Medulla oblongata (tissue), 1 donor: ENCODE results near the gene TIAL1.
"Not testable (repeated sequence)": the region's sequence is repeated elsewhere in the genome, so short reads cannot be mapped to it uniquely, and the experiment has no call there.

Source experiments
- DNase-seq: peaks from one replicate; pipeline ENCODE4 v3.0.0-alpha.2; 2015; ENCODE audit errors: extremely low spot score

Gene TIAL1, protein sequence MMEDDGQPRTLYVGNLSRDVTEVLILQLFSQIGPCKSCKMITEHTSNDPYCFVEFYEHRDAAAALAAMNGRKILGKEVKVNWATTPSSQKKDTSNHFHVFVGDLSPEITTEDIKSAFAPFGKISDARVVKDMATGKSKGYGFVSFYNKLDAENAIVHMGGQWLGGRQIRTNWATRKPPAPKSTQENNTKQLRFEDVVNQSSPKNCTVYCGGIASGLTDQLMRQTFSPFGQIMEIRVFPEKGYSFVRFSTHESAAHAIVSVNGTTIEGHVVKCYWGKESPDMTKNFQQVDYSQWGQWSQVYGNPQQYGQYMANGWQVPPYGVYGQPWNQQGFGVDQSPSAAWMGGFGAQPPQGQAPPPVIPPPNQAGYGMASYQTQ

DNA sequence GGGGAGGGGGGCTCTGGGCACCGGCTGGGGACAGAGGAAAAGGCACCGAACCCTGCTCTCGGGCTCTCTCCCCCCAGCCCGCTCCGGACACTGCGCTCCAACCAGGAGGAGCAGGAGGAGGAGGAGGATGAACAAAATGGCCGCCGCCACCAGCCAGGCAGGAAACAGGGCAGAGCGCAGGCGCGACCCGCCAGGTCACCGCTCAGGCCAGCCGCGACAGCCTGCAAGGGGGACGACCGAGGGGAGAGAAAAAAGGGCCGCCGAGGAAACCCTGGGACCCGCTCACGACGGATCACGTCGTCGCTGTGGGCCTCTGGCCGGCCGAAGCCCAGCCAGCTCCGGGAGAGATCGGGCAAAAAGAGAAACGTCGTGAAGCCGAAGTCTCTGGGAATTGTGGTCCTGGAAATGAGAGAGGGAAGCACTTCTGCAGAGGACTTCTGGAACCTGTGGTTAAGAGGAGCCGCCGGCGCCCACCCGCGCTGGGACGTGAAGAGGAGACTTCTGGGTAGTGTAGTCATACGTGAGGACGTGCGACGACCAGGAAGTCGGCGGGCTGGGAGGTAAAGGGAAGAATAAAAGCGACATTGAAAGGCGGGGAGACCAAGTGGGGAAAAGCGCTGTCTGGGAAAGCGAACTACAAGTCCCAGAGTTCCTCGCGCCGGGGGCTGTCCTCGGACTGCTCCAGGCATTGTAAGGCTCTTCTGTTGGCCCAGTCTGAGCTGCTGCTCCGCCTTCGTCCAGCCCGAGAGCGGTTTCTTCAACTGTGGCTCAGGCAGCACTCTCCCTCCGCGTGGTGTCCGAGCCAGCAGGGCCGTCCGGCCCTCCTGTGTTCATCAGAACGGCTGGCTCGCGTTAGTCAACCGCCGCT is at the start of gene TIAL1:
TIAL1 (minus strand) TSS at position 428 of the 868 bp plus-strand sequence. CDS start 499 bp downstream, outside the sequence.
- DNase-seq = peak; percentile 100

DNA sequence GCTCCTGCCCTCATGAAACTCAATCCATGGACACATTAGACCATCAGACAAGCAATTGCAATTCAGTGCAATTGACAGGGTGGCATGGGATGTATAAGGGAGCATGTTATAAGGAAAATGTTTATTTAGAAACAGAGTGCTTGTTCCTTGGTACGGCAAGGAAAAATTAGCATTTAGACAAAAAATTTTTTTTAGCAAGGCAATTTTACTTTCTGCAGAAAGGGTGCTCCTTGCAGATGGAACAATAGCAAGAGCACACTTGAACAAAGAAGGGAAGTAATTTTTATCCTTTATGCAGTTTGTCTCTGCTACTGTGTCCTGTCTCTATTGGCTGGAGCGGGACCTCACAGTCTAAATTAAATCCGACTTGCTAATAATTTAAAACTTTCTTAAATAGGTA is 48.2 kb upstream of the TIAL1 start:
- no peak for DNase-seq

DNA sequence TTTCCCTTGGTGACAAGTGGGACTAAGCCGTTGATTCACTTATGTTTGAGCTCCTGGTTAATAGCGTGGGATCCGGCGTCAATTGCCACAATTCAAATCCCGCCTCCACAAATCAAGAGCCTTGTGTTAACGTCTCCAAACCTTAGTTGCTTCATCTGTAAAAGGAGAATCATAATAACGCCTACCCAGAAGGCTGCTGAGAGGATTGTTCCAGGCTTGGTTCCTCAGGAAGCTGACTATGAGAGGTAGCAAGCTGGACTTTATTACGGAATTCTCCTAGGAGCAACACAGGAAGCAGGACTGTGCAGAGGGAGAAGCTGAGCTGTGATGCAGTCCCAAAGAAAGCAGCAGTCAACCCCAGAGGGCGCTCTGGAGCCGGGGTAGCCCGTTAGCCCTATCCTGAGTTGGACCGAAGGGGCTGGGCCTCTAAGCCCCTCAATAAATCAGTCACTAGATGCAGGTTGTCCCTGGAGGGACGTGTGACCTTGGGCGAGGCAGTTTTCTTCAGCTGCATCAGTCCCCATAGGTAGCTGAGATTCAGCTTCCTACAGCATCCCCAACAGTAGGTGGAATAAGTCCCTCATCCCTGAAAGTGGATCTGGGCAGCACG is 47.5 kb upstream of the TIAL1 start:
- no peak for DNase-seq

DNA sequence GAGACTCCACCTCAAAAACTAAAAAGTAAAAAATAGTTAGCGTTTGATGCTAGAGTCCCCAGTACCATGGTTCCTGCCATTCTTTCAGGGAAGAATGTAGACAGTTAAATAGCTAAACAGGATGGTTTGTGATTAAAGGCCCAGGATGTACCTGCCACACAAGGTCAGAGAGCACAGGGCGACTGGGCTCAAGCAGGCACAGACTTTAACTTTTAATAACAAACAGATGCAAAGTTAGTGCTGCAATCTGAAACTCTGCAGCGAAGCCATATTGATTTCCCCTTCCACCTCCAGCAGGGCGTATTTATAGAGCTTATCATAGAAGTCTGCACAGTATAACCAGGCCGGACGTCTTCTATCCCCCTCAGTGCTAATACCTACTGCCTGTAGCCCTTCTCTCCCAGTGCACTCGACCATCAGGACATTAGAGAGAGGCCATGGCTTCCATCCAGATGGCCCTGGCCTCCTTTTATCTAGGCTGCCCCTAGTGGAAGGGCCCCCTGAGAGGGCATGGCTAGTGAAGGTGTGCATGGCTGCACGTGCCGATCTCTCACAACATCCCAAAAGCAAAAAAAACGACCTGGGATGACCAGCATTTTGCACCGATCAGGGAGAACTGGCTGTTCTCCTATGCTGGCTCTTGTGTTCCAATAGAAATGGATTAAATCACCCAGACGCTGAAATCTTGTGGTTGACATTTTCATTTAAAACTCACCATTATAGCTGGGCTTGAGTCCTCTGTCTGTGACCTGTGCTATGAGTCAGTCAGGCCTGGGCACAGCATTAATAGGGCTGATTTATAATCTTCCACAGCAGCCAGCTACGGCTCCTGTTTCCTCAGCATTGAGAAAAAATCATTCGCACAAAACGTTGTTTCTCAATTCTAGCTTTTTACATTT is 46.8 kb upstream of the TIAL1 start:
- DNase-seq = no peak

DNA sequence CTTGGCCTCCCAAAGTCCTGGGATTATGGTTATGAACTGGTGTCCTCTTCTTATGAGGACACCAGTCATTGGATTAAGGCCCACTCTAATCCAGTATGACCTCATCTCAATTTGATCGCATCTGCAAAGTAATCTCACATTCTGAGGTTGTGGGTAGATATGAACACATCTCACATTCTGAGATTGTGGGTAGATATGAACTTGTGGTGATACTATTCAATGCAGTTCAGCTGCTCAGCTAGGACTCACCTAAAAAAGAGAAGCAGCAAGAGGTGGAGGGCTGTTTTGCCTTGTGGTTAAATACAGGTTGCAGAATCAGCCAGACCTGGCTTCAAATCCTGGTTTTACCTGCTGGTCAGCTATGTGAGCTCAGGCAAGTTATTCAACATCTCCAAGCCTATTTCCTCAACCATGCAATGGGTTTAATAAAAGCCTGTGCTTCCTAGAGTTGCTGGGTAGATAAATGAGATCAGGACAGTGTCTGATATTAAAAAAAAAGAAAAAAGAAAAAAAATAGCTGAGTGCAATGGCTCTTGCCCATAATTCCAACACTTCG is 45.9 kb upstream of the TIAL1 start:
- no peak for DNase-seq

DNA sequence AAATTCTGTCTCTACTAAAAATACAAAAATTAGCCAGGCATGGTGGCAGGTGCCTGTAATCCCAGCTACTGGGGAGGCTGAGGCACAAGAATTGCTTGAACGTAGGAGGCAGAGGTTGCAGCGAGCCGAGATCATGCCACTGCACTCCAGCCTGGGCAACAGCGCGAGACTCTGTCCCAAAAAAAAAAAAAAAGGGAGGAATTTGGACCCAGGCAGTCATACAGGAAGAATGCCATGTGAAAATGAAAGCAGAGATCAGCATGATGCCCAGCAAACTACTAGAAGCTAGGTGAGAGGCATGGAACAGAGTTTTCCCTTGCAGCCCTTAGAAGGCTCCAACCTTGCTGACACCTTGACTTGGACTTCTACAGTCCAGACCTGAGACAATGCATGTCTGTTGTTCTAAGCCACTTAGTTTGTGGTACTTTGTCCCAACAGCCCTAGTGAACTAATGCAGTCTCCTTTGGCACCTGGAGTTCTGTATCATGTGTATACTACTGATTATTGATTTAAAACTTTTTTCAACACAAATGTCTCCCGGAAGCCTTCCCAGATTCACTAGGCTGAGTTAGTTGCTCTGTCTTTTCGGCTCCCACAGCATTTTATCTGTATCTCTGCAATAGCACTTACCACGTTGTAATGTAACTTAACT is 44.2 kb upstream of the TIAL1 start:
- no peak for DNase-seq

DNA sequence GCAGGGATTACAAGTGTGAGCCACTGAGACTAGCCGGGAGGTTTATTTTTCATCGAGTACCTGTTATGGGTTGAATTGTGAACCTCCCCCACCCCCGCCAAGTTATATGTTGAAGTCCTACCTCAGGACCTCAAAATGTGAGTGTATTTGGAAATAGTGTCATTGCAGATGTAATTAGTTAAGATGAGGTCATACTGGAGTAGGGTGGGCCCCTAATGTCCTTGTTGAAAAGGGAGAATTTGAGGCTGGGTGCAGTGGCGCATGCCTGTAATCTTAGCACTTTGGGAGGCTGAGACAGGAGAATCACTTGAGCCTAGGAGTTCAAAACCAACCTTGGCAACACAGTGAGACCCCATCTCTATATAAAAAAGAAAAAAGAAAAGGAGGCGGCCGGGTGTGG is 43.6 kb upstream of the TIAL1 start:
- DNase-seq = no peak

DNA sequence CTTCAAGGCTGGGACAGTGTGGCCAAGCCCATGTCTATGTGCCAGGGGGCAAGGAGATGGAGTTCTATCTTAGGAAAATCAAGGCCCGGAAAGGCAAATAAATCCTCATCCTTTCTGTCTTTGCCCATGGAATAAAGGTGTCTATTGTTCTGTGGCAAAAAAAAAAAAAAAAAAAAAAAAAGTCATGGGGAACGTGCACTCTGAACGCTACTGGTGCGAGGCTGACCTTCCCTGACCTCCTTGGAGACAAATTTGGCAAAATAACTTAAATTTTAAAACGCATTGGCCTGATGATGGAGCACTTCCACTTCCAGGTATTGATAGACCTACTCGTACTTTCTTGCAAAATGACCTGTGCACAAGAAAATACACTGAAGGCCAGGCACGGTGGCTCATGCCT is 42.2 kb upstream of the TIAL1 start:
- DNase-seq = no peak

DNA sequence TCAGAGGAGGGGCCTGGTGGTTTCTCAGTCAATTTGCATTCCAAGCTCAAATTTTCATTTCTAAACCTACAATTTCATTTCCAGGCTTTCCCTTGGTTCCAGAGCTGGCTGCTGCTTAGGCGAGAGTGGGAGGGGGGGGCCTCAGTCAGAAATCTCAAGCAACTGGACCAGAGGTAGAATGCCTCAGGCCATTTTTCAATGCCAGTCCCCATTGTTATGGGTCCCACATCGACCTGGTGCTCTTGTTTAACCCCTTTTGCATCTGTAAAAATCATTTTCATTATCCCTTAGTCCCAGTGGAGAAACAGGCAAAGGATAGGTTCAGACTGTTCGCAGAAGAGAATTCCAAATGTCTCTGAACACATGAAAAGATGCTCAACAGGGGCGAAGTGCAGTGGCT is 40.9 kb upstream of the TIAL1 start:
- no peak for DNase-seq

DNA sequence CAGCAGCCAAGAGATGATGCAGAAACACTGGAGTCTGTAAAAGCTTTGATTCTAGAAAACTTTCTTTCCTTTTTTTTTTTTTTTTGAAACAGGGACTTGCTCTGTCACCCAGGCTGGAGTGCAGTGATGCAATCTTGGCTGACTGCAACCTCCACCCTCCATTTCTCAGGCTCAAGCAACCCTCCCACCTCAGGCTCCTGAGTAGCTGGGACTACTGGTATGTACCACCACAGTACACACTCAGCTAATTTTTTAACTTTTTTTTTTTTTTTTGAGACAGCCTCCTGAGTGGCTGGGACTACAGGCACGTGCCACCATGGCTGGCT is 37.4 kb upstream of the TIAL1 start:
- no peak for DNase-seq

DNA sequence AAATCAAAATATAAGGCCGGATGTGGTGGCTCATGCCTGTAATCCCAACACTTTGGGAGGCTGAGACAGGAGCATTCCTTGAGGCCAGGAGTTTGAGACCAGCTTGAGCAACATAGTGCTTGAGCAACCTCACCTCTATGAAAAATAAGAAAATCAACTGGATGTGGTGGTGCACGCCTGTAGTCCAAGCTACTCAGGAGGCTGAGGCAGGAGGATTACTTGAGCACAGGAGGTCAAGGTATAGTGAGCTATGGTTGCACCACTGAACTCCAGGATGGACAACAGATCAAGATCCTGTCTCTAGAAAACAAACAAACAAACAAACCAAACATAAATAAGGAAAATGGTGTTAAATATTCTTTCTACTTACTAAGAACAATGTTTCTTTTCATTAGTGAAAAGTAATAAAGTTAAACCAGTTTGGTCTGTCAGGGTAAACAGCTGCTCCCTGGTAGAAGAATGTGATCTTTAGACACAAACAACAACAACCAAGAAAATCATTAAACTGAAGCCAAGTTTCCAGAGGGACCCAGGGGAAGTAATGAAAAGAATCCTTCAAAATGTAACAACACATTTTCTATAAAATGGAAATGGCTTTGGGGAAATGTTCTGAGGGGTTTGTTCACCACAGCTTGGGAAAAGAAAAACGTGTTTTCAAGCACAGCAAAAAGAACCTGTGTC is 36.9 kb upstream of the TIAL1 start:
- peak; percentile 74 for DNase-seq

DNA sequence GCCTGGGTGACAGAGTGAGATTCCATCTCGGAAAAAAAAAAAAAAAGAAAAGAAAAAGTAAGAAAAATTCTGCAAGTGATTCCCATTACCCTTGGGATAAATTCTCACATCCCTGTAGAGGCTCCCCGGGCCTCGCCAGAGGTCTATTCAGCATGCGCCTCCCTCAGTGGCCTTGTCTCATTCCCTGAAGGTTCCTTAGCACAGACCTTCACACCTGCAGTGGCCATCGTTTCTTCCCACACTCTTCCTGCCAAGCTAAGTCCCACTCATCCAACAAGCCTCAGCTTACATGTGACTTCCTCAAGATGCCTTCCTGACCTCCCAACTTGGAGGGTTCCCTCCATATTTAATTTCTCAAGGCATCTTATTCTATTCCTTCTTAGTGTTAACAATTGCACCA is 33.5 kb upstream of the TIAL1 start:
- DNase-seq = no peak

DNA sequence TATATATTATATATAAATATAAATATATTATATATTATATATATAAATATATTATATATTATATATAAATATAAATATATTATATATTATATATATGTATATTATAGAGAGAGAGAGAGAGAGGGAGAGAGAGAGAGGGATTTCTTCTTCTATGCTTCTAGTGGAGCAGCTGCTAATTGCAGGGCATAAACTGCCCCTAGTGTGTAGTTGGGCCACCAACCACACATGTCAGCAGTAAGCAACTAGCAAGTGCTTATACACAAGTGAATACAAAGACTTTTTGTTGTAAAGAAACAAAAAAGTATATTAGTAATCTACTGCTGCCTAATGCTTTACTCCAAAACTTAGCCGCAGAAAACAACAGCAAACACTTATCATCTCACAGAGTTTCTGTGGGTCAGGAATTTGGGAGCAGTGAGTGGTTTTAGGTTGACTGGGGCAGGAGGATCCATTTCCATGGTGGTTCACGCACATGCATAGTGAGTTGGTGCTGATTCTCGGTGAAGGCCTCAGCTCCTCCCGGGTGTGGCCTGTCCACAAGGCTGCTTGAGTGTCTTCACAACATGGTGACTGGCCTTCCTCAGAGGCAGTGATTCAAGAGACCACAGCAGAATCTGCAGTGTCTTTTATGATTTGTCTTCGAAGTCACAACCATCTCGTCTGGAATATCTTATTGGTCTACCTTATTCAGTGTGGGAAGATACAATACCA is 29.0 kb upstream of the TIAL1 start:
- no peak for DNase-seq

DNA sequence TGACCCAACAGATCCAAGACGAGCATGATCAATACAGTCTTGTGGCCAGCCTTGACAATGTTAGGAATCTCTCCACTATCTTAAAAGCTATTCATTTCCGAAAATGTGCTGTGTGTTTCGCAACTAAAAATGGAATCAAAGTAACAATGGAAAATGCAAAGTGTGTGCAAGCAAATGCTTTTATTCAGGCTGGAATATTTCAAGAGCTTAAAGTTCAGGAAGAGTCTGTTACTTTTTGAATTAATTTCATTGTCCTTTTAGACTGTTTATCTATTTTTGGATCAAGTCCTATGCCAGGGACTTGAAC is 24.3 kb upstream of the TIAL1 start:
- DNase-seq = no peak

DNA sequence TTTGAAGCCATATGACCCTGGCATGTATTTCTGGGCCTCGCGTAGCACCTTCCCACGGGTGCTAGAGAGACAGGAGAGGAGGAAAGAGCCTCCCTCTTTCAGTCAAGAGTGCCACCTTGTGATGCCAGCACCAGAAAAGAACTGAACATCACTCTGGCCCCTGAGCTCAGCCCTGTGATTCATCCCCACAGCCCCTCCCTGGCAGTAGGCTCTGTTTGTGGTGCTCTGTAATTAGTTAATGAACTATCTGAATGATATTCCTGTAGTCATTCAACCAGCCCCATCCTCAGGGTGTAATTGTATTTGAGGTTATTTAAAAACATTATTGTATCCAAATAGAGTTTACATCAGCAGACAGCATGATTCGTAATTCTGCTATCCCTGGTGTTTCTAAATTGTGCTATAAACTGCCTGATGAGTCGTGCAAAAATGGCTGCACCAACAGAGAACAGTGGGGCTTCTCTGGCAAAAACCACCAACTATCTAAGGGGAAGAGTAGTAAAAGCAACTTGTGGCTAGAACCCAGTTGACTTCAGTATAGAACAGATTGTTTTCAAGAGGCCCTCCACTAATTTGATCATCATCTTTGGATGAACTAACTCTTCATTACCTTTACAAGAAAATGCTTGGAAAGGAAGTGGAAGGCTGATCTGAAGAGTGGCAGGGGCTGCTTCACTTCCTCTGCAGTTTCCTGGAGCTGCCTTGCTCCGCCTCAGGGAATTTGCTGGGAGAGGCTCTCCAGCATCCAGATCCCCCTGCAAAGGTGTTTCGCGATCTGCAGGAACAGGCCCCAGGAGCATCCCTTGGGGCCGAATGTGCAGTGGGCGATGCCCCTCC is 23.7 kb upstream of the TIAL1 start:
- DNase-seq = no peak

DNA sequence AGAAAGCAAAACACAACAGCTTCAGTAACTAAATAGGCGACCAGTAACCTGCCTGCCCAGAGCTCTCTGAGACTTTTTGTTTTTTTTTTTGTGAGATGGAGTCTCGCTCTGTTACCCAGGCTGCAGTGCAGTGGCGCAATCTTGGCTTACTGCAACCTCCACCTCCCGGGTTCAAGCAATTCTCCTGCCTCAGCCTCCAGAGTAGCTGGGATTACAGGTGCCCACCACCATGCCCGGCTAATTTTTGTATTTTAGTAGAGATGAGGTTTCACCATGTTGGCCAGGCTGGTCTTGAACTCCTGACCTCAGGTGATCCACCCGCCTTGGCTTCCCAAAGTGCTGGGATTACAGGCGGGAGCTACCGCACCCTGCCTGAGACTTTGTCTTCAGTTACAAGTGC is 23.0 kb upstream of the TIAL1 start:
- DNase-seq = not testable (repeated sequence)

DNA sequence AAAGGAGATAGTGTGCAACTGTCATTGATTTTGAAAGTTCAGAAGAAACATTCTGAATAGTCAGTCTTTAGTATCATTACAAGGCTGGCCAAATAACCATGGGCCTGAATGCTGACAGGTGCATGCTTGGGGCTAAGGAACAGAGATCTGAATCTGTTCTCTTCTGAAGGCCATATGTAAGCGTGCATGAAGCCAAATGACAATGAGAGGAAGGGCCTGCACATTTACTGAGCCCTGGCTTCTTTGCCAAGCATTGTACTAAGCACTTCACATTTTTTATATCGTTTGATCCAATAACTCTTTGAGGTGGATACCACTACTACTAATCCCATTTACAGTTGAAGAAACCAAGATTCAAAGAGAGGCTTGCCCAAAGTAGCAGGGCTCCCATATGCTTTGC is 22.5 kb upstream of the TIAL1 start:
- DNase-seq = no peak

DNA sequence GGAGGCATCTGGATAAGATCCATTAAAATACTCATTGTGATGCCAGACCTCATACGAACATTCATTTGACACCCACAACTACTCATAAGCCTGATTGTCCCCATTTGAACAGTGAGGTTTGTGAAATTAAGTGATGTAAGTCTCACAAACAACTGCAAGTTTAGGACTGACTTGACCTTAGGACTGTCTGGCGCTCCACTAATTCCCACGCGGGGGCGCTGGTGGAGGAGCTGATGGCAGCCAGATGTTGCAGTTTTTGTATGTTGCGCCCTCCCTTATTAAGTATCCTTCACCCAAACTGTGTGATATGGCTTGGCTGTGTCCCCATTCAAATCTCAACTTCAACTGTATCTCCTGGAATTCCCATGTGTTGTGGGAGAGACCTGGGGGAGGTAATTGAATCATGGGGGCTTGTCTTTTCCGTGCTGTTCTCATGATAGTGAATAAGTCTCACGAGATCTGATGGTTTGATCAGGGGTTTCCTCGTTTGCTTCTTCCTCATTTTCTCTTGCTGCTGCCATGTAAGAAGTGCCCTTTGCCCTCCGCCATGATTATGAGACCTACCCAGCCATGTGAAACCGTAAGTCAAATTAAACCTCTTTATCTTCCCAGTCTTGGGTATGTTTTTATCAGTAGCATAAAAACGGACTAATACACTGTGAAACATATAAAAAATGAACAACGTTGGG is 20.3 kb upstream of the TIAL1 start:
- DNase-seq = no peak
